HepG2 (cell line): ENCODE measurements around the gene NEMF. TPM values are rescaled to one million over a fixed set of nuclear protein-coding genes. Genes with fewer than 3 reads are reported as not detected.

Experiments
- ATAC-seq: fragments of 200-7000 bp; cut with Tn5 transposase; 3 replicates; pipeline ENCODE4 v1.9.1; 2020; ENCODE audit warnings: mild to moderate bottlenecking, moderate library complexity
- BruUV-seq: library from RNA; stranded (reverse); fragments of 400-500 nt; replicated peaks from 2 replicates; lab custom pipeline; 2021; lab: Mats Ljungman, UMichigan
- CTCF ChIA-PET: fragments of 300-600 bp; formaldehyde crosslinking; extraction: SDS; loops from one replicate; lab custom pipeline; 2021; ENCODE audit warnings: low total read pairs, inconsistent platforms, low intra/inter-chr PET ratio; lab: Yijun Ruan, JAX
- POLR2A ChIA-PET: fragments of 350-600 bp; sonication (Branson Sonifier 250); formaldehyde crosslinking; loops from one replicate; lab custom pipeline; 2020; ENCODE audit warnings: antibody characterized with exemption, inconsistent platforms; lab: Yijun Ruan, JAX
- DNase-seq: peaks from one replicate; pipeline ENCODE4 v3.0.0-alpha.2; 2015; ENCODE audit warnings: low spot score
- FAIRE-seq: peaks from 3 replicates; lab custom pipeline; 2011; peaks lifted over from hg19 to GRCh38; lab: Jason Lieb, UNC
- H2AFZ ChIP-seq: one replicate; pipeline ENCODE4 v1.6.1; 2011; ENCODE audit warnings: low read length, inconsistent platforms
- H3K27ac ChIP-seq: fragments of 300-600 bp; 3 replicates; pipeline ENCODE4 v1.8.0; 2011; ENCODE audit warnings: mixed run types, mild to moderate bottlenecking, mixed read lengths, low read length, inconsistent platforms; ENCODE audit not compliant: insufficient read depth; ENCODE audit errors: extremely low read length
- H3K27me3 ChIP-seq, 2 experiments: fragments of 200-600 bp in 1 of 2; 2 replicates in 1 of 2; 3 replicates in 1 of 2; pipeline versions ENCODE4 v1.6.0 to v1.8.0; 2011; ENCODE audit warnings: low read length in 2 of 2, mild to moderate bottlenecking in 2 of 2, moderate library complexity in 2 of 2, inconsistent platforms in 1 of 2; ENCODE audit not compliant: insufficient read depth in 2 of 2, control insufficient read depth in 1 of 2
- H3K36me3 ChIP-seq, 2 experiments: fragments of 200-600 bp in 1 of 2; replicated peaks in 1 of 2; 2 replicates in 1 of 2; 3 replicates in 1 of 2; pipeline versions ENCODE4 v1.5.1 to v1.8.0; 2011; ENCODE audit warnings: low read length in 2 of 2, inconsistent platforms in 1 of 2; ENCODE audit not compliant: insufficient read depth in 2 of 2, control insufficient read depth in 1 of 2
- H3K4me1 ChIP-seq: 2 replicates; pipeline ENCODE4 v1.5.1; 2012; ENCODE audit warnings: low read length, inconsistent platforms; ENCODE audit not compliant: insufficient read depth
- H3K4me2 ChIP-seq: 2 replicates; pipeline ENCODE4 v1.6.0; 2011; ENCODE audit warnings: low read depth, low read length, inconsistent platforms
- H3K4me3 ChIP-seq, 3 experiments: fragments of 200-600 bp in 1 of 3; sonication (generic), shearing (Covaris generic) in 1 of 3; replicated peaks in 1 of 3; 2 replicates each; pipeline ENCODE4 v1.5.1; 2011 to 2016; ENCODE audit warnings: low read length in 3 of 3, inconsistent platforms in 2 of 3, low read depth in 2 of 3, mild to moderate bottlenecking in 2 of 3, control low read depth in 1 of 3, mixed read lengths in 1 of 3; ENCODE audit not compliant: insufficient read depth in 1 of 3
- H3K79me2 ChIP-seq: one replicate; pipeline ENCODE4 v1.6.1; 2011; ENCODE audit warnings: low read length, inconsistent platforms; ENCODE audit not compliant: insufficient read depth
- H3K9ac ChIP-seq: 2 replicates; pipeline ENCODE4 v1.6.0; 2011; ENCODE audit warnings: mild to moderate bottlenecking, low read depth, low read length, inconsistent platforms; ENCODE audit not compliant: insufficient read depth
- H3K9me3 ChIP-seq: 2 replicates; pipeline ENCODE4 v1.5.1; 2012; ENCODE audit warnings: mild to moderate bottlenecking, low read length
- H4K20me1 ChIP-seq: 2 replicates; pipeline ENCODE4 v1.6.0; 2011; ENCODE audit warnings: inconsistent platforms, mild to moderate bottlenecking, low read length, moderate library complexity; ENCODE audit not compliant: insufficient read depth
- CTCF ChIP-seq: sonication (generic); formaldehyde crosslinking; IDR thresholded peaks from 2 replicates; pipeline ENCODE4 v1.5.0; 2020; ENCODE audit warnings: mild to moderate bottlenecking, missing genetic modification reagents, moderate library complexity
- EED ChIP-seq: sonication (generic); formaldehyde crosslinking; IDR thresholded peaks from 2 replicates; pipeline ENCODE4 v1.5.0; 2020; ENCODE audit warnings: mild to moderate bottlenecking, missing genetic modification reagents
- ELF3 ChIP-seq: IDR thresholded peaks from 2 replicates; pipeline ENCODE4 v1.6.1; 2016; ENCODE audit warnings: missing genetic modification reagents, missing compliant biosample characterization
- IRF2 ChIP-seq: IDR thresholded peaks from 2 replicates; pipeline ENCODE4 v1.6.1; 2018; ENCODE audit warnings: missing genetic modification reagents, missing compliant biosample characterization
- KDM2A ChIP-seq: sonication (generic); formaldehyde crosslinking; IDR thresholded peaks from 2 replicates; pipeline ENCODE4 v1.4.0; 2020; ENCODE audit warnings: low read depth, missing genetic modification reagents, borderline replicate concordance
- MLXIP ChIP-seq: sonication (generic); formaldehyde crosslinking; IDR thresholded peaks from 2 replicates; pipeline ENCODE4 v1.9.0; 2021; ENCODE audit warnings: missing genetic modification reagents, borderline replicate concordance
- PHF8 ChIP-seq: sonication (generic); formaldehyde crosslinking; IDR thresholded peaks from 2 replicates; pipeline ENCODE4 v1.5.0; 2020; ENCODE audit warnings: missing genetic modification reagents
- RXRB ChIP-seq: IDR thresholded peaks from 2 replicates; pipeline ENCODE4 v1.6.1; 2016; ENCODE audit warnings: borderline replicate concordance, missing genetic modification reagents, missing compliant biosample characterization
- SMC3 ChIP-seq: IDR thresholded peaks from 2 replicates; pipeline ENCODE4 v1.6.1; 2011; ENCODE audit warnings: low read length, improper control_type of control experiment
- THAP11 ChIP-seq: IDR thresholded peaks from 2 replicates; pipeline ENCODE4 v1.6.1; 2016; ENCODE audit warnings: missing biosample characterization, missing genetic modification reagents
- XRCC5 ChIP-seq: fragments of 200-400 bp; formaldehyde crosslinking; optimal IDR thresholded peaks from 2 replicates; pipeline ENCODE3; 2017; ENCODE audit warnings: mild to moderate bottlenecking, low read length
- ZBTB8A ChIP-seq: sonication (generic); formaldehyde crosslinking; IDR thresholded peaks from 2 replicates; pipeline ENCODE4 v1.4.0; 2020; ENCODE audit warnings: mild to moderate bottlenecking, low read depth, missing genetic modification reagents, borderline replicate concordance
- WGBS: methylation state at CpG from one replicate; pipeline ENCODE4 v1.1.6; 2017; ENCODE audit warnings: low lambda C conversion rate; 5-methylcytosine and 5-hydroxymethylcytosine counted together
- in situ Hi-C: cut with HindIII; loops from 2 replicates; pipeline ENCODE4 v1.10.0; 2017; ENCODE audit warnings: low pct_unique_long_range_greater_than_20kb; ENCODE audit not compliant: extremely low pct_ligation_motif_present
- intact Hi-C: fragments of 100-400 bp; cut with micrococcal nuclease; formaldehyde crosslinking; loops from one replicate; pipeline ENCODE4 v1.10.0; 2022; ENCODE audit not compliant: unreplicated experiment
- polyA plus RNA-seq, 8 experiments: library from polyadenylated mRNA; depleted of rRNA in 3 of 8; stranded (reverse) in 7 of 8; unstranded in 1 of 8; fragments of >200 nt; fragmentation: Illumina TruSeq in 4 of 8; extraction: Trizol in 4 of 8; gene quantifications; 2 replicates each; pipeline versions ENCODE4 v1.2.1 to v1.2.3, GENCODE V29; 2011 to 2016; ENCODE audit warnings: low read depth in 4 of 8, missing spikeins in 1 of 8, mixed read lengths in 1 of 8; ENCODE audit not compliant: insufficient read depth in 1 of 8
- total RNA-seq, 5 experiments: library from RNA; depleted of rRNA; stranded (reverse); fragments of >200 nt; fragmentation: Illumina TruSeq; extraction: Trizol; gene quantifications; 2 replicates each; pipeline ENCODE4 v1.2.3, GENCODE V29; 2016; ENCODE audit warnings: low read depth in 1 of 5
- TF ChIP-seq, protein P1 (sequence below): sonication (generic); formaldehyde crosslinking; IDR thresholded peaks from 2 replicates; pipeline ENCODE4; 2020; ENCODE audit warnings: missing genetic modification reagents, mild to moderate bottlenecking, borderline replicate concordance
- TF ChIP-seq, protein P2 (sequence below), 2 experiments: sonication (generic) in 1 of 2; formaldehyde crosslinking in 1 of 2; IDR thresholded peaks; 2 replicates each; pipeline versions ENCODE4 v1.4.0 to v1.6.1; 2018 to 2020; ENCODE audit warnings: missing genetic modification reagents in 2 of 2, borderline replicate concordance in 1 of 2, low read depth in 1 of 2, mild to moderate bottlenecking in 1 of 2, missing biosample characterization in 1 of 2

NEMF gene
- total and polyA plus RNA-seq, 2 of the 13 experiments (the other 11 are each of a cell fraction or from before 2014, with no cell fraction given): 21.3 to 57.9 TPM

DNA sequence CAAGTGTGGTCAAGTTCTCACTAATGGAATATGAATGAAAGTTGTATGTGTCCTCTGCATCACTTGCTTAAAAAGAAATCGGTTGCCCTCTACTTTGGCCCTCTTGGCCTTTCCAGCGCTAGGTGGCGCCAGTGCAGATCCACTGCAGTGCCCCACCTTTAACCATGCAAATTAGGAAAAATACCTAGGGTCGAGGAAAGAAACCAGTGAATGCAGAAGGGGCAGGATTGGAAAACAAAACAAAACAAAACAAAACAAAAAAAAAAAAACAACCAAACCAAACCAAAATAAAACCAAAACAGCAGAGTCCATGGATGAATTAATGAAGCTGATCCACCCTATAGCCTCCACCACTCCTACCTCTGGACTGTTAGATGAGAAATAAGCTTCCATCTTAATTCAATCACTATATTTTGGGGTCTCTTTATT lies 12.9 kb upstream of the NEMF start:
- Histone ChIP-seq H3K9me3 (no peaks in the 10 kb centered on the region), H3K36me3 (no peaks in the 10 kb centered on the region), H3K4me2 (no peak overlapping the region; the same call in 1 of the 2 replicates), H3K27me3 (no peaks in the 10 kb centered on the region; a peak in 1 of 5 replicates), H3K4me1 (peaks cover 37% of the 10 kb centered on the region), H4K20me1 (no peaks in the 10 kb centered on the region), H3K79me2 (no peaks in the 10 kb centered on the region), H2AFZ (no peak overlapping the region), H3K27ac (no peak overlapping the region), H3K9ac (no peak overlapping the region), H3K4me3 (no peak overlapping the region)
- ChIA-PET POLR2A (interaction anchor here (0.9 to 1.4 kb wide), 3 partner anchors 13 to 197 kb away, joined by 3 to 5 read pairs (median 5); partner anchors contain the start of gene NEMF), CTCF (interaction anchor here (1.5 to 2.4 kb wide), 2 partner anchors 12 to 239 kb away, joined by 4 to 29 read pairs; no protein-coding TSS in a partner anchor)
- BruUV-seq: no TSS peak
- intact Hi-C loops (loop anchor here (1.0 to 10.0 kb wide), 2 partner anchors 240 to 359 kb away; no protein-coding TSS in a partner anchor), in situ Hi-C loops (loop anchor here (25.0 kb wide), 2 partner anchors 372 to 672 kb away; partner anchors contain the start of genes MAP4K5 and SOS2)
- 3% methylated on average over 4 of the region's 4 CpGs for whole genome bisulfite sequencing
- no peak for ATAC-seq
- FAIRE-seq: peak; percentile 71
- DNase-seq: peak; percentile 48
- TF ChIP-seq ELF3 (CRISPR knock-in tag): peak; percentile 28; the same call in 1 of the 2 replicates
- peak; percentile 35; the same call in 1 of the 2 replicates for TF ChIP-seq RXRB (CRISPR knock-in tag)
- no peak for TF ChIP-seq ZBTB8A
- no peak for TF ChIP-seq EED (CRISPR knock-in tag)
- TF ChIP-seq PHF8: 0 out of 2 replicates have a peak, but pooled peaks have one; percentile 24
- 0 out of 2 replicates have a peak, but pooled peaks have one; percentile 50 for TF ChIP-seq IRF2 (CRISPR knock-in tag)
- TF ChIP-seq, protein P1, sequence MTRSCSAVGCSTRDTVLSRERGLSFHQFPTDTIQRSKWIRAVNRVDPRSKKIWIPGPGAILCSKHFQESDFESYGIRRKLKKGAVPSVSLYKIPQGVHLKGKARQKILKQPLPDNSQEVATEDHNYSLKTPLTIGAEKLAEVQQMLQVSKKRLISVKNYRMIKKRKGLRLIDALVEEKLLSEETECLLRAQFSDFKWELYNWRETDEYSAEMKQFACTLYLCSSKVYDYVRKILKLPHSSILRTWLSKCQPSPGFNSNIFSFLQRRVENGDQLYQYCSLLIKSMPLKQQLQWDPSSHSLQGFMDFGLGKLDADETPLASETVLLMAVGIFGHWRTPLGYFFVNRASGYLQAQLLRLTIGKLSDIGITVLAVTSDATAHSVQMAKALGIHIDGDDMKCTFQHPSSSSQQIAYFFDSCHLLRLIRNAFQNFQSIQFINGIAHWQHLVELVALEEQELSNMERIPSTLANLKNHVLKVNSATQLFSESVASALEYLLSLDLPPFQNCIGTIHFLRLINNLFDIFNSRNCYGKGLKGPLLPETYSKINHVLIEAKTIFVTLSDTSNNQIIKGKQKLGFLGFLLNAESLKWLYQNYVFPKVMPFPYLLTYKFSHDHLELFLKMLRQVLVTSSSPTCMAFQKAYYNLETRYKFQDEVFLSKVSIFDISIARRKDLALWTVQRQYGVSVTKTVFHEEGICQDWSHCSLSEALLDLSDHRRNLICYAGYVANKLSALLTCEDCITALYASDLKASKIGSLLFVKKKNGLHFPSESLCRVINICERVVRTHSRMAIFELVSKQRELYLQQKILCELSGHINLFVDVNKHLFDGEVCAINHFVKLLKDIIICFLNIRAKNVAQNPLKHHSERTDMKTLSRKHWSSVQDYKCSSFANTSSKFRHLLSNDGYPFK (CRISPR knock-in tag): no peak
- TF ChIP-seq THAP11 (CRISPR knock-in tag): 0 out of 2 replicates have a peak, but pooled peaks have one; percentile 11
- peak; percentile 43; the same call in 1 of the 2 replicates for TF ChIP-seq KDM2A (CRISPR knock-in tag)
- TF ChIP-seq MLXIP (CRISPR knock-in tag): no peak
- TF ChIP-seq XRCC5: peak; percentile 70
- TF ChIP-seq CTCF (CRISPR knock-in tag): peak; percentile 86
- TF ChIP-seq SMC3: peak; percentile 86
- TF ChIP-seq, protein P2, sequence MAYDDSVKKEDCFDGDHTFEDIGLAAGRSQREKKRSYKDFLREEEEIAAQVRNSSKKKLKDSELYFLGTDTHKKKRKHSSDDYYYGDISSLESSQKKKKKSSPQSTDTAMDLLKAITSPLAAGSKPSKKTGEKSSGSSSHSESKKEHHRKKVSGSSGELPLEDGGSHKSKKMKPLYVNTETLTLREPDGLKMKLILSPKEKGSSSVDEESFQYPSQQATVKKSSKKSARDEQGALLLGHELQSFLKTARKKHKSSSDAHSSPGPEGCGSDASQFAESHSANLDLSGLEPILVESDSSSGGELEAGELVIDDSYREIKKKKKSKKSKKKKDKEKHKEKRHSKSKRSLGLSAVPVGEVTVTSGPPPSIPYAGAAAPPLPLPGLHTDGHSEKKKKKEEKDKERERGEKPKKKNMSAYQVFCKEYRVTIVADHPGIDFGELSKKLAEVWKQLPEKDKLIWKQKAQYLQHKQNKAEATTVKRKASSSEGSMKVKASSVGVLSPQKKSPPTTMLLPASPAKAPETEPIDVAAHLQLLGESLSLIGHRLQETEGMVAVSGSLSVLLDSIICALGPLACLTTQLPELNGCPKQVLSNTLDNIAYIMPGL (CRISPR knock-in tag; IDR thresholded peaks at IDR 0.05; ENCODE audit: borderline replicate concordance in 1 of 2, low read depth in 1 of 2): peak; percentile 39 to 60; a peak in 1 of 4 replicates
